Common myeloid progenitor, CD34-positive (primary cell): Measurements from ENCODE around the gene DUSP1.

Source experiments
- CTCF ChIA-PET: fragments of 350-600 bp; sonication (Branson Sonifier 250); formaldehyde crosslinking; loops from one replicate; lab custom pipeline; 2021; ENCODE audit warnings: antibody characterized with exemption; lab: Charles Lee
- POLR2A ChIA-PET: fragments of 350-600 bp; sonication (Branson Sonifier 250); formaldehyde crosslinking; loops from one replicate; lab custom pipeline; 2021; ENCODE audit warnings: antibody characterized with exemption; lab: Charles Lee
- DNase-seq, 3 donors: peaks; one replicate each; pipeline versions ENCODE4 v3.0.0 to v3.0.0-alpha.2; 2013
- H3K27ac ChIP-seq, 2 experiments: 1 replicate in 1 of 2; 2 replicates in 1 of 2; pipeline ENCODE4 v1.7.0; 2013; ENCODE audit warnings: inconsistent platforms in 2 of 2, low read length in 2 of 2, mild to moderate bottlenecking in 2 of 2, low read depth in 1 of 2, moderate library complexity in 1 of 2; ENCODE audit not compliant: severe bottlenecking in 2 of 2, insufficient read depth in 1 of 2, poor library complexity in 1 of 2
- H3K27me3 ChIP-seq, 5 experiments: replicated peaks in 2 of 5; 1 replicate in 3 of 5; 2 replicates in 2 of 5; pipeline versions ENCODE4 v1.6.1 to v1.7.0; 2013; ENCODE audit warnings: low read length in 4 of 5, mild to moderate bottlenecking in 2 of 5, moderate library complexity in 2 of 5, inconsistent platforms in 1 of 5; ENCODE audit not compliant: insufficient read depth in 5 of 5, control insufficient read depth in 4 of 5
- H3K36me3 ChIP-seq, 4 experiments: 1 replicate in 2 of 4; 2 replicates in 2 of 4; pipeline versions ENCODE4 v1.6.1 to v1.7.0; 2013; ENCODE audit warnings: low read length in 3 of 4, control low read depth in 1 of 4, mild to moderate bottlenecking in 1 of 4; ENCODE audit not compliant: control insufficient read depth in 4 of 4, insufficient read depth in 4 of 4
- H3K4me1 ChIP-seq, 4 experiments: 1 replicate in 3 of 4; 2 replicates in 1 of 4; pipeline versions ENCODE4 v1.6.1 to v1.7.1; 2013; ENCODE audit warnings: low read length in 3 of 4, mild to moderate bottlenecking in 3 of 4, control low read depth in 1 of 4, inconsistent platforms in 1 of 4, moderate library complexity in 1 of 4; ENCODE audit not compliant: control insufficient read depth in 4 of 4, insufficient read depth in 4 of 4; ENCODE audit errors: control extremely low read depth in 1 of 4
- H3K4me3 ChIP-seq, 7 experiments: 1 replicate in 4 of 7; 2 replicates in 3 of 7; pipeline versions ENCODE4 v1.5.1 to v1.7.0; 2013; ENCODE audit warnings: mild to moderate bottlenecking in 7 of 7, low read length in 6 of 7, moderate library complexity in 6 of 7, inconsistent platforms in 2 of 7, low read depth in 2 of 7, control low read depth in 1 of 7; ENCODE audit not compliant: insufficient read depth in 4 of 7, control insufficient read depth in 1 of 7; ENCODE audit errors: extremely low read depth in 1 of 7
- H3K9me3 ChIP-seq, 5 experiments: 1 replicate in 4 of 5; 2 replicates in 1 of 5; pipeline versions ENCODE4 v1.6.1 to v1.7.1; 2013; ENCODE audit warnings: low read length in 4 of 5, mild to moderate bottlenecking in 2 of 5, inconsistent platforms in 1 of 5, low read depth in 1 of 5, moderate library complexity in 1 of 5; ENCODE audit not compliant: control insufficient read depth in 4 of 5, insufficient read depth in 2 of 5; ENCODE audit errors: control extremely low read depth in 1 of 5
- WGBS: methylation state at CpG from one replicate; pipeline ENCODE4 v1.1.5; 2013; ENCODE audit not compliant: insufficient coverage; 5-methylcytosine and 5-hydroxymethylcytosine counted together

The DUSP1 gene

GRCh38 chr5:172792701-172793570, 21.9 kb upstream of the DUSP1 start:
- POLR2A ChIA-PET = interaction anchor here (0.6 to 1.1 kb wide), 2 partner anchors 21 to 69 kb away, joined by 3 to 5 read pairs; partner anchors contain the start of gene DUSP1
- DNase-seq = no peak
- Histone ChIP-seq H3K27me3 (no peaks in the 10 kb centered on the region), H3K36me3 (no peaks in the 10 kb centered on the region), H3K9me3 (peaks cover 0 to 2% (median 0%) of the 10 kb centered on the region in 5 experiments), H3K4me3 (no peak overlapping the region), H3K4me1 (peaks cover 0 to 71% (median 15%) of the 10 kb centered on the region in 4 experiments), H3K27ac (no peak overlapping the region)
- WGBS = 81% methylated on average over 13 of the region's 13 CpGs
- CTCF ChIA-PET = interaction anchor here (1.9 to 2.9 kb wide), 2 partner anchors 15 to 20 kb away, joined by 5 to 9 read pairs; no protein-coding TSS in a partner anchor

GRCh38 chr5:172791726-172792445, 20.9 kb upstream of the DUSP1 start:
- Histone ChIP-seq H3K9me3 (peaks cover 0 to 2% (median 0%) of the 10 kb centered on the region in 5 experiments), H3K36me3 (no peaks in the 10 kb centered on the region), H3K27ac (no peak overlapping the region), H3K4me1 (peaks cover 0 to 62% (median 14%) of the 10 kb centered on the region in 4 experiments), H3K4me3 (no peak overlapping the region), H3K27me3 (no peaks in the 10 kb centered on the region)
- no peak for DNase-seq
- WGBS = 100% methylated on average over 7 of the region's 10 CpGs
- ChIA-PET CTCF (interaction anchor here (1.6 to 2.9 kb wide), 3 partner anchors 8 to 19 kb away, joined by 3 to 9 read pairs (median 9); no protein-coding TSS in a partner anchor), POLR2A (interaction anchor here (0.6 kb wide), 1 partner anchor 70 kb away, joined by 3 read pairs; no protein-coding TSS in a partner anchor)

DNA sequence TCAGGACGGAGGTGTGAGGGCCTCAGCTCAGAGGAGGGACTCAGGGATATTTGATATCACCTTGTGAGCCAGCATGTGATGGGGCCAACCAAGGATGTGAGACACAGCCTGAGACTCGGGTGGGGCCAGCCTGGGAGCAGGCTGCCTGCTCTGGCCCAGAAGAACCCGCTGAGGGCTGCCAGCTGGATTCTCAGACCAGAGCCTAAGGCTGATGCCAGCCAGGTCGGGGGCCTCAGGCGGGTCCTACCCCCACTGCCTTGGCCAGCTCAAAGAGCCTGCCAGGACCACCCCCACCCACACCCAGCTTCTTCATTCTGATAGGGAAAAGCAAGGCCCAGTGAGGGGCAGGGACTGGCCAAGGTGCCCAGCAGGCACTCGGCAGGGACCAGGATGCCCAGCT, 20.3 kb upstream of the DUSP1 start:
- H3K27me3 ChIP-seq = no peaks in the 10 kb centered on the region
- H3K4me1 ChIP-seq = peaks cover 0 to 57% (median 14%) of the 10 kb centered on the region in 4 experiments
- peaks cover 0 to 2% (median 0%) of the 10 kb centered on the region in 5 experiments for H3K9me3 ChIP-seq
- DNase-seq = no peak
- ChIA-PET CTCF (interaction anchor here (1.6 to 2.9 kb wide), 3 partner anchors 9 to 19 kb away, joined by 3 to 9 read pairs (median 9); no protein-coding TSS in a partner anchor), POLR2A (interaction anchor here (0.6 kb wide), 1 partner anchor 48 kb away, joined by 3 read pairs; no protein-coding TSS in a partner anchor)
- H3K36me3 ChIP-seq = no peaks in the 10 kb centered on the region
- H3K27ac ChIP-seq = no peak overlapping the region
- H3K4me3 ChIP-seq = no peak overlapping the region
- 97% methylated on average over 5 of the region's 6 CpGs for WGBS

DNA sequence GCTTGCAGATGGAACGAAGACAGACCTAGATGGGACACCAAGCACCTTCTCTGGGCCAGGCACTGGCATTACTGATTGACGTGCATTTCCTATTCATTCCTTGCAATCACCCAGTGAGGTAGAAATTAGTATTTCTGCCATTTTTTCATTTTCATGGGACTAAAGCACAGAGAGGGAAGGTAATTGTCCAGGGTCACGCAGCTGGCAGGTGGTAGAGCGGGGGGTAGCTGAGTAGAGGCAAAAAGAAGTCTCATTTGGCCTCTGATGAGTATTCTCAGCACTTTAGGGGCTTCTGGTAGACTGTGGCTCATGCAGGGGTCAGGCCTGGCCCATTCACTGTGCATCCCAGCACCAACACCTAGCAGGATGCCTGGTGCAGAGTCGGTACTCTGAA, 19.5 kb upstream of the DUSP1 start:
- peaks cover 0 to 54% (median 14%) of the 10 kb centered on the region in 4 experiments for H3K4me1 ChIP-seq
- peaks cover 0 to 2% (median 0%) of the 10 kb centered on the region in 5 experiments for H3K9me3 ChIP-seq
- H3K27me3 ChIP-seq = no peaks in the 10 kb centered on the region
- H3K27ac ChIP-seq = no peak overlapping the region
- ChIA-PET POLR2A (no interaction called here), CTCF (interaction anchor here (1.1 to 2.9 kb wide), 5 partner anchors 9 to 31 kb away, joined by 3 to 9 read pairs (median 5); no protein-coding TSS in a partner anchor)
- WGBS = 71% methylated on average over 5 of the region's 5 CpGs
- no peak for DNase-seq
- no peaks in the 10 kb centered on the region for H3K36me3 ChIP-seq
- H3K4me3 ChIP-seq = no peak overlapping the region

DNA sequence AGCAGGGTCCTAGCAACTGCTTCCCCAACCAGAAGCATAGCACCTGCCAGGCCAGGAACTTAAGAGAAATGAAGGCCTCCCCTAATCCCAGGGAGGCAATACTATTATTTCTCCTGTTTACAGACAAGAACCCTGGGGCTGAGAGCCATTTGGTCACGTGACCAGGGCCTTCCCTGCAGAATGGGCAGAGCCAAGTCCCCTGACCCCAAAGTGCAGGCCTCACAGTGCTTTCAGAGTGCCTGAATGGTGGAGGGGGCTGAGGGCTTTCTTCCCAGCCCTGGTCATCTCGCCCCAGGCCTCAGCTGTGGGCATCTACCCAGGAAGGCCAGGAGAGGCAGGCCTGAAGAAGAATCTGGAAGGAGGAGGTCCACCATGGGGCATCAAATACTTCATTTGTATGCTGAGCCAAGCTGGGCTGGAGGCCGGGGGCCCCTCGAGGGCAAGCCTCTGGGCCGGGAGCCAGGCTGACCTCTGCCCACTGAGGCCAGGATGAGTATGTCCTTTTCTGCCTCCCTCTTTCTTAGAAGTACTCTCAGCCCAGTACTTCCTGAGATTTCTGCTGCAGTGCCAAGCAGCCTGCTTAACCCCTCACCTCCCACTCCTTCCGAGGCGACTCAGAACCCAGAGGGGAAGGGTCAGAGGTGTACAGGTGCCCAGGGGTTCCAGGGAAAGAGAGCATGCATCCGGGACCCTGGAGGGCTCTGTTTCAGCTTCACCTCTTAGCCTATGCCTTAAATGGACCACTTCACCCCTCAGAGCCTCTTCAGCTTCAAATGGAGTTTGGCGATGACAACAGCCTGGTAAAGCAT, 18.9 kb upstream of the DUSP1 start:
- H3K27me3 ChIP-seq = no peaks in the 10 kb centered on the region
- DNase-seq = no peak
- no peaks in the 10 kb centered on the region for H3K36me3 ChIP-seq
- CTCF ChIA-PET = interaction anchor here (1.1 to 2.9 kb wide), 7 partner anchors 8 to 32 kb away, joined by 3 to 9 read pairs (median 5); no protein-coding TSS in a partner anchor
- H3K27ac ChIP-seq = peak overlapping the region in 1 of 2 experiments; percentile 72
- peaks cover 0 to 2% (median 0%) of the 10 kb centered on the region in 5 experiments for H3K9me3 ChIP-seq
- WGBS = 79% methylated on average over 9 of the region's 9 CpGs
- H3K4me1 ChIP-seq = peaks cover 0 to 50% (median 14%) of the 10 kb centered on the region in 4 experiments
- POLR2A ChIA-PET = no interaction called here
- H3K4me3 ChIP-seq = no peak overlapping the region
